DMS53 treated with DMSO at 0.1 percent for 48 hours (cell line): Measurements from ENCODE around the gene PRUNE2.

ENCODE experiments used
- DNase-seq: peaks from one replicate; lab custom pipeline; 2025; ENCODE audit not compliant: unreplicated experiment; lab: John Stamatoyannopoulos, UW

PRUNE2 gene

GRCh38 chr9:76701441-76702039 lies 204.4 kb downstream of the PRUNE2 start:
- no peak for DNase-seq

- DNase-seq = no peak
These were observed 205.0 kb downstream of the PRUNE2 start for GRCh38 chr9:76700916-76701315.

- no peak for DNase-seq
These were observed 205.9 kb downstream of the PRUNE2 start for GRCh38 chr9:76699971-76700370.

- DNase-seq = no peak
These were observed 208.4 kb downstream of the PRUNE2 start for GRCh38 chr9:76697554-76697953.

GRCh38 chr9:76697081-76697480 lies 208.8 kb downstream of the PRUNE2 start:
- no peak for DNase-seq

GRCh38 chr9:76693912-76694311 lies 212.0 kb downstream of the PRUNE2 start:
- DNase-seq = no peak

GRCh38 chr9:76692458-76693129 lies 213.3 kb downstream of the PRUNE2 start:
- DNase-seq = no peak

GRCh38 chr9:76691517-76692313 lies 214.2 kb downstream of the PRUNE2 start:
- DNase-seq = peak; percentile 53

- no peak for DNase-seq
These were observed 214.9 kb downstream of the PRUNE2 start for GRCh38 chr9:76690973-76691370.

GRCh38 chr9:76690246-76690972 lies 215.5 kb downstream of the PRUNE2 start:
- DNase-seq = no peak

GRCh38 chr9:76688471-76689238 lies 217.3 kb downstream of the PRUNE2 start:
- DNase-seq = peak; percentile 89

GRCh38 chr9:76687861-76688391 lies 218.0 kb downstream of the PRUNE2 start:
- DNase-seq = peak; percentile 67

- DNase-seq = no peak
These were observed 219.2 kb downstream of the PRUNE2 start for GRCh38 chr9:76686756-76687155.

- DNase-seq = no peak
These were observed 221.7 kb downstream of the PRUNE2 start for GRCh38 chr9:76684213-76684612.

GRCh38 chr9:76681556-76681955 lies 224.4 kb downstream of the PRUNE2 start:
- DNase-seq = no peak

GRCh38 chr9:76680716-76681425 lies 225.0 kb downstream of the PRUNE2 start:
- no peak for DNase-seq

- peak; percentile 62 for DNase-seq
These were observed 228.3 kb downstream of the PRUNE2 start for GRCh38 chr9:76677481-76678055.

GRCh38 chr9:76676857-76677256 lies 229.1 kb downstream of the PRUNE2 start:
- peak; percentile 82 for DNase-seq

- DNase-seq = peak; percentile 26
These were observed 238.4 kb downstream of the PRUNE2 start for GRCh38 chr9:76667521-76667957.
